Activated CD8-positive, alpha-beta memory T cell treated with anti-CD3 and anti-CD28 coated beads for 1 hour (primary cell): Measurements from ENCODE around the gene WWOX.
A peak's percentile ranks its signal among the peaks of the same experiment; 100 is the strongest.

Source experiments
- DNase-seq, 2 donors: peaks; one replicate each; pipeline ENCODE4 v3.0.0-alpha.2; 2020; ENCODE audit warnings: low read depth in 1 of 2; ENCODE audit errors: extremely low read depth in 1 of 2

WWOX gene

DNA sequence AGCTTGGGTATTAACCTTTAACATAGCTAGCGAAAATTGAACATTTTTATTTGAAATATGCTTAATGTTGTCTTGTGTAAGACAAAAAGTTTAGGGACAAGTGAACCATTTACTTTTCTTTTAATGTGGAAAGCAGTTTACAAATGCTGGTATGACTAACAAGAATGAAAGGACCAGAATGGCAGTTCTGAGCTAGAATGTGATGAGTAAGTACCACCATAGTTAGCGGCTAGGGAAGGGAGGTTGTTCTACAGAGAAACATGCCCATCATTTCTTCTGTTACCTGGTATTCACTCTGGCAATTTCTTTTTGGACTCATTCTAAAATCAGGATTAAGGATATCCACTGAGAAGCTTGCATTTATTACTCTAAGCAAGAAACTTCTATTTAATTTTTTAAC lies 121.1 kb downstream of the WWOX start:
- no peak for DNase-seq

DNA sequence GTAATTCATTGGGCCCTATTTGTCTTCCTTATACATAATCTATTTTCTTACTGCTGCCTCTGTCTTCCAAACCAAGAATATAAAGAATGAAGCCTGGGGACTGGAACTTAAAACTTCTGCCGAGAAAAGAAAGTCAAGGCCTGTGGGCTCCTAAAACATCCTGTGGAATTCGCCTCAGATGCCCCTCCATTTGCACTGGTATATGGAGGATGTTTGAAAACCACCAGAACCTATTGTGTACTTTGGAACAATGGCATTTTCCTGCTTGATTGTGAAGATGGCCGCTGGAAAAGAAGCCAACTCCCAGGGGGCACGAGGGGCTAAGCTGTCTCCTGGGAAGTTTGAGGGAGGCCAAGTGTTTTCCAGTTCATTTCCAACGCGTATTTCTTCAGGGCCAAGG lies 122.4 kb downstream of the WWOX start:
- no peak for DNase-seq

DNA sequence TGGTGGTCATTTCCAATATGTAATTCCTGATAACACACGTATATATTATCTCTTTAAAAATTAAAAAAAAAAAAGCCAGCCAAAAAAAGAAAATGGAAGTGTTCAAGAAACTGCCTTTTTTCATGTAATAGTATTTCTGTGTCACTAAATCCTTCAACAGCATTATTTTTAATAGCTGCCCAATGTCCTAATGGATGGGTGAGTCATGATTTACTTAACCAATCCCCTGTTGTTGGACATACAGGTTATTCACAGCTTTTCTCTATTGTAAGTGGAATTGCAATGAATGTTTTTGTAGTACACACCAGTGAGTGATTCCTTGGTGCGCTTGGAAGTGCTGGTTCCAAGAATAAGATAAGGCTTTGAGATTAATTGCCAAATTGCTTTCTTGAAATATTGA lies 124.9 kb downstream of the WWOX start:
- no peak for DNase-seq

DNA sequence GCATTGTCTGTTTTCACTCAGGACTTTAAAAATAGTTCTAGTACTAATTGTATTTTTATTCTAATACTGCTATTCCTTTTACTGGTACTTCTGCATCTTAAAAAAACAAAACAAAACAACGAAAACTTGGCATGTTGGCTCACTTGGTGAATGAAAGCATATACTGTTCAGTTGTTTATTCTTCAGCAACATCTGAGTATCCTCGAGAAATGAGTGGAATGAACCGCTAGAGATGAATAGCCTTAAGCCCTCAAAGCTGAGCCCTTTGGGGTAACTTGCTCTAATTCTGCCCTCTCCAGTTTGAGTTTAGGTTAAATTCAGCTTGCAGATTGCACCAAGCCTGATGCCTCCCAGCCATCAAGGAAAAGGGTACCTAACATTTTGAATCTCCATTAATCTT lies 126.5 kb downstream of the WWOX start:
- DNase-seq = no peak

DNA sequence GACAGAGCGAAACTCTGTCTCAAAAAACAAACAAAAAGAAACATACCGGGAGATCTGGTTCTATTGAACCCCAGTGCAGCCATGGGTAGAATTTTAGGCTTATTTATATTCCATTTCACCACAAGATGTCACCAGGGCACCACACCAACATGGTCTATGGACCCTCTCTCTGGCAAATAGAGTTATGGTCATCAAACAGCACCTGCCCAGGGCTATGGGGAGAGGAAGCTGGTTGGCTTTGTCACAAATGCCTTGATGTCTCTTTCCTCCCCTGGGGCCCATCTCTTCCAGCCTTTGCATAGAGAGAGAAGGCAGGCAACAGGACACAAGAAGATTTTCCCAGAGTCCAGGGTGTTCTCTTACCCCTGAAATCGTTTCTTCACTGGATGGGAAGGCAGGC lies 128.4 kb downstream of the WWOX start:
- no peak for DNase-seq

DNA sequence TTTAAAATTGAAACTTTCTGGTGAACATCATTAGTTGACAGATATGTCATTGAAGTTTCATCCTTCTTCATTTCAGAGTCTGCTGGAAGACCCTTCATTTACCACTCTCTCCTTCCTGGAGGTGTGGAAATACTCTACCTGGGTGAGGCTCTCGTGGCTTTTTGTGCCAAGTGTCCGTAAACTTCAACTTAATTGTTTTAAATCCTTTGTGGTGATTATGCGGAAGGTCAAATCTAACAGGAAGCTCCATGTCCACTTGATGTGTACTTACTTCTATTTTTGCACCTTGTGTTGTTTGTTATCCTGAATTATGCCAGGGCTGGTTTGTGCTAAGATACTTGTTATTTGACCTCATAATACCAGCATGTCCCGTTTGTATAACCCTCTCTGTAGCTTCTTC lies 129.2 kb downstream of the WWOX start:
- DNase-seq = no peak

DNA sequence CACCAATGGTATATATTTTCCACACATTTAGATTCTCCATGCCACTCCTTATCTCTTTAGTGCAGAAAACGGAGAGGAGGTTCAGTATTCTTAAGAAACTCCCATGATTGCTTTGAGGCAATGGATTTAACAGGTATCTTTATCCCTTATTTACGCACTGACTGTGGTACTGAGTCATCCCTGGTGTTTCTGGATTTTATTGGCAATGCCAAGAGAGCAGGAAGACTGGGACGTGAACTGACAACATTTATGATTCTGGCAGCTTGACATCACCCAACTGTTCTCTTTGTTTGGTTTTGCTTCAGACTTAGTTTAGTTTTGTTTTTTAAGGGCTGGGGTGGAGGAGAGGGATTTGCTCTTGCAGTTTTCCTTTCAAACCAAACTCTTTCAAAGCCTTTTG lies 131.4 kb downstream of the WWOX start:
- no peak for DNase-seq

DNA sequence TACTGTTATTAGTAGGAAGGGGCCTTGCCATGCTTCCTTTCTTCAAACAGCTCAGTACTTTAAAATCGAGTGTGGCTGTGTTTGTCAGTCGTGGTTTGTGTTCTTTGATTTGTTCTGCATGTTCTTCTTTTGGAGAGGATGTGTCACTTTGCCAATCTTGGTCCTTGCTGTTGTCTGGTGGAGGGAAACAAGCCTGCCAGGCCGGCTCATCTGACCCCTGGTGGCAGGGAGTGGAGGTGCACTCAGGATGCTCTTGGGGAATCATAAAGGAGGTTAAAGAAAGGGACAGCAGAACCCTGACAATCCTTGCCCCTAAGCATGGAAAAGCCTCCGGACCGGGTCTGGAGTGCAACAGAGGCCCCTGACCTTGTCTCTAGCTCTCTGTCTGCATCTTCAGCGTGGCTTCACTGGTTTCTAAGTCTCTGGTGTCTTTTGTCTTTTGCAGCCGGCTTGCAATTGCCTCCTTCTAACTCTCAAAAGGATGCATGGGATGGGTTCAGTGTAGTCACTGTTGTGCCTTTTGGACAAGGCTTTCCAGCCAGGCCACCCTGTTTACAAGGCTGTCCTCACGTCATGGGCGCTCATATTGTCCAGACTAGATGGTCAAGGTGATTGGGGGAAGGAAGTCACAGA lies 135.8 kb downstream of the WWOX start:
- peak; percentile 3 to 29 for DNase-seq

DNA sequence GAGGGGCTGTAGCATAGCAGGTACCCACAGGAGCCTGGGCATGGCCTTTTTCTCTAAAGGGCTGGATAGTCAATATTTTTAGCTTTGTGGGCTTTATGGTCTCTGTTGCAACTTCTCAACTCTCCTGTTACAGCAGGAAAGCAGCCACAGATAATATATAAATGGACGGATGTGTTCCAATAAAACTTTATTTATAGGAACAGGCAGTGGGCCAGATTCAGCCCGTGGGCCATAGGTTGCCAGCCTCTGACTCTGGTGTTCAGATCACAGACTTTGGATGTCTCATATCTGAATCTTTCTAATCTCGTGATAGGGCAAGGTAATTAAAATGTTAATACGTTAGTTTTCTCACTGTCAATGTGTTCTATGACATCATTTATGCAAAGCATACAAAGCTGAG lies 136.4 kb downstream of the WWOX start:
- DNase-seq = no peak

DNA sequence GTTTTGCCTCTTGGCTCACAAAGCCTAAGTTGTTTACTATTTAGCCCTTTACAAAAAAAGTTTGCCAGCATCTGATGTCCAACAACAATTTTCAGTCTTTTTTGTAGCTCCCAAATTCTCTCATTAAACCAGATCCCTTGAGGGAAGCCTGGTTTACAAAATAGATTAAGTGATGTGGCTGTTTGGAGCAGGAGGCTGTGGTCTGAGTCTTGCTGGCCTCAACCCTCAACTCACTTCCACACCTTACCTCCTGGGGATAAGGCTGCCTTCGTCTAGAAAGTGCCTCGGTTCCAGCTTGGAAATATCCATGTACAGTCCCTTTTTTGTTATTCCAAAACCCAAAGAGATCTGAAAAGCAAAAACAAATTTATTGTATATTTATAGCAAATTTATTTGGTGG lies 138.4 kb downstream of the WWOX start:
- no peak for DNase-seq

DNA sequence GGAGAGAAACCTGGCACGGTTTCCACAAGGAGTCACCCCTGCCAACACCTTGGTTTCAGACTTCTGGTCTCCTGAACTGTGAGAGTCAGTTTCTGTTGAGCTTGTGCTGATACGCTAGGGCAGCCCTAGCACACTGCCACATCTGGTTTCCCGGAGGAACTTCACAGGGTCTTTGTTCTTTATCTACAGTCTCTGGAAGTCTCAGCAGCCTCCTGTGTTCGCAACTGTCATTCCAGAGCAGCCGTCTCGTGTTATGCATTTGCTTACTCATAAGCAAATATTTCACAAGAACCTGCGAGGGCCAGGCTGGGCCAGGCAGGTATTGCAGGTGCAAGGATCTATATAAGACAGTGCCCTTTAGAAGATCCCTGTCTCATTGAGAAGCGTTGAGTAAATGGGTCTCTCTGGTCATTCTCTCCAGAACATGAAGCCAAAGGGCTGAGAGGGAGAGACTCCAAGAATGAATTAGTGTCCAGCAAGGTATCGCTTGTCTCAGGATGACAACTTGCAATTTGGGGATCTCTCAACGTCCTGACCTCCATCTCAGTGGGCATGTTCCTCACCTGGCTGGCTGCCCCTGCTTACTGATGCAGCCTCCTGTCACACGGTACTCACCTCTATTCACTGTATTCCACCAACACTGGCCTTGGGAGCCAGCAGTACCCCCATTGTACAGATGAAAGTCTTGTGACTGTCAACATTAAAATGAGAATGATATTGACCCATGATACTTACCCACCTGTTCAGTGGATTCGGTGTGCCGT lies 141.2 kb downstream of the WWOX start:
- DNase-seq = no peak

DNA sequence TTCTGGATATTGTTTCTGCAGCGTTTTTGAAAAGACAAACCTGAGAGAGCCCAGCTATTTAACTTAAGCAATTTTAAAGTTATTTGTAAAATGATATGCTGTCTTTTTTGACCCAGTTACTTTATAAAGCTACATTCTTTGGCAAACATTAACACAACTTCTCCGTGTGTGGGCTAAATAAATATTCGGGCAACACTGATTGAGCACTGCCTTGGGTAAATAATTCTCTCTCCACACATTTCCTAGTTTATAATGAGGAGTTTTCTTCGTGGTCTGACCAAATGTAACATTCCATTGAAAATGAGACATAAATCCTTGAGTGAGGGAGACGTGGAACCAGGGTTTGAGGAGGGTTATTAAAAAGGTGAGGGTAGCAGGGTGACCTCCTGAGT lies 142.8 kb downstream of the WWOX start:
- DNase-seq = no peak

DNA sequence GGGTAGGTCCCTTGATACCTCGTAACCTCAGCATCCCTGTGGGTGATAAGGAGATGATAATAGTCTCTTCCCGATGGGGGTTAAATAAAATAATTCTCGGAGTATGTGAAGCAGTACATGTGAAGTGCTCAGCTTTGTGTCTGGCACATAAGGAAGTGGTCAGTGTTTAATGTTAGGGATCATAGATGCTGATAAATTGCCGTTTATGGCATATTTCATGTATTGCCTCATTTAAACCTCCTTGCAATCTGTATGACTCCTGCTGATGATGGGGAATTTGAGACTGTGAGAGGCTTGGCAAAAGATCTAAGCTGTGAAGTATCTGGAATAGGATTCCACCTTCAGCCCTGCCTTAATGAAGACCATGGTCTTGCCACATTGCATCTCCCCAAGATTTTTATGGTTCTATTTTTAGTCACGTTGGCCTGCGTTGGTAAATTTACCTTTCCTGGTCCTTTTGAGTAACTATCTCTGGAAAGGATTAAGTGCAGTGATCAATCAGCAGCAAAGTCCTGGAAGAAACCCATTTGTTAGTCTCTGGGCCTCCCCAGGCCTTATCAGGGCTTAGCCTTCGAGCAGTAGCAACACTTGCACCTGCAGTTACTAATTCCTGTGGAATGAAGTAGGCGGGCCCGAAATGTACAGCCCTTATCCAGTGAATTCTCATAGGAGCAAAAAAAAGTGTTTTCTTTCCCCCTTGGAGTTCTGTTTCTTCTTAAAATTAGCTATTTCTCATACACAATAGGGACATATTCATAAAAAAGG lies 144.9 kb downstream of the WWOX start:
- no peak for DNase-seq

DNA sequence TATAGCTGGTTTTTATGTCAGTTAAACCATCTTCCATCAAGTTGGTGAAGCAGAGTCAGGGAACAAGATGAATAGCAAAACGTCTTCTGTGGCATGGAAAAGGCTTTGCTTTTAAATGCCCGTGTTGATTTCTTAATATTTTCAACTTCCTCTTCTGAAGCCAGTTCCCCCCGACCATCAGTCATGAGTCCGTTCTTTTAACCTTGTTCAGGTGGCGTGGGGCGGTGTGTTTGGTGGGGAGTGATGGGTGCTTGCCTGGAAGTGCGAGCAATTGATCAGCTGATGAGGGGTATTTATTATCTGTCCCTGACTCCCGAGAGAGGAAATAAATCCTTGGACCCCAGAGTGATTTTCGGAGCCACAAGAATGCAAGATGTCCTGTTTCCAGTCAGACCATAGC lies 147.1 kb downstream of the WWOX start:
- DNase-seq = no peak

DNA sequence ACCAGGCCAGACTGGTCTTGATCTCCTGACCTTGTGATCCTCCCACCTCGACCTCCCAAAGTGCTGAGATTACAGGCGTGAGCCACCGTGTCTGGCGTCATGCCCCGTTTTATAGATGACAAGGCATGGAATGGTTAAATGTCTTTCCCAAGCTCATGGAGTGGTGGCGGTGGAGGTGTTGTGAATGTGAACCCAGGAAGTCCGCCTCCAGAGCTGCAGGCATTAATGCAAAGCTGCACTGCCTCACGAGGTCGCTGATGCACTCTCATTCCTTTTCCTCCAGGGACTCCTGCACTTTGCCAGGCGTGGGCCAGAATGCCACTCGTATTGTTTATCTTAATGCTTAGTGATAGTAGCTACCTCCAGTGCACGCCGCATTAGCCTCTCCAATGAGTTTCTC lies 149.6 kb downstream of the WWOX start:
- DNase-seq = no peak

DNA sequence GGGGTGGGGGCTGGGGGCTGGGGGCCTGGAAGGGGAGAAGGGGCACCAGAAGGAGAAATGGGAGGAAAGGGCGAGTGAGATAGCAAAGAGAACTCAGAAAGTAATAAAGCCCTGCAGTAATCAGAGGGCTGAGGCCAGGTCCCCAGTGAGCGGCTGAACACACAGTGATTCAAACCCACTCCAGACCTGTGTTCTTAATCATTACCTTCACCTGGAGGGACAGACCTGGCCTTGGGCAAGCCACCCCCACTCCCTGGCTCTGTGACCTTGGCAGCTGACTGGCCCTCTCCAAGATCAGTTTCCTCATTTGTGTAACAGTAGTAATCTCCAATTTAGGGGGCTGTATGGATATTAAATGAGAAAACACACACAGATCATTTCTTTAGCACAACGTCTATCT lies 150.4 kb downstream of the WWOX start:
- DNase-seq = no peak

DNA sequence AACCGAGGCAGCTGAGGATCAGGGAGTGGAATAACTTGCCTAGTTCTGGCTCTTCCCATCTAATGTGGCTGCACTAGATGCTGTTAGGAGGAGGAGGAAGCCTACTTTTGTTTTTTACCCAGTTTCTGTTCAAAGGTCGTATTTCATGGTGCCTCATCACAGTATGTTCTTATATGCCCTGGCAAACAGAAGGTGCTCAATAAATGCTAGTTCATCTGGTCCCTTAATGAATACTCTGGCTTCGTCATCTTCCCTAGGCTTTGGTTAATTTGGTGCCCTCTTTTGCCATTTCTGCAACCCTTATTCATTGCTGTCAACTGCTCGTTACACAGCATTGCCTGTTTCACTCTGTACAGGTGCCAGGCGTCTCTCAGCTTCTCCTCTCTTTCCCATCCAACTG lies 151.7 kb downstream of the WWOX start:
- DNase-seq = no peak

DNA sequence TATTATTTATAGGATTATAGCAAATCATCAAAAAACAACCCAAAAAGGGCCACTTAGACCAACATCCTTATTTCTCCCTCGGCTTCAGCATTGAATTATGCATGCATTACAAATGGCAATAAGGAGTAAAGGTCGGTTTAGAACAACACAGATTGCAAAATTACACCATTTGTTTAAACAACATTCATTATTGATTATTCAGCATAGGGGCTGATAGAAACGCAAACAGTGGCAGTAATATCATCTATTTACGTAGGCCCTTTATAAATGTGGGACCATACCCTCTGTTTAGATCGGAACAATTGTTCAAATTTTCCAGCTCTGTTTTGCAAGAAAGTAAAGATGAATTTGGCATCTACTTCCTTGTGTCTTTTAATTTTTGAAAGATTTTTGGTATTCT lies 153.3 kb downstream of the WWOX start:
- no peak for DNase-seq

DNA sequence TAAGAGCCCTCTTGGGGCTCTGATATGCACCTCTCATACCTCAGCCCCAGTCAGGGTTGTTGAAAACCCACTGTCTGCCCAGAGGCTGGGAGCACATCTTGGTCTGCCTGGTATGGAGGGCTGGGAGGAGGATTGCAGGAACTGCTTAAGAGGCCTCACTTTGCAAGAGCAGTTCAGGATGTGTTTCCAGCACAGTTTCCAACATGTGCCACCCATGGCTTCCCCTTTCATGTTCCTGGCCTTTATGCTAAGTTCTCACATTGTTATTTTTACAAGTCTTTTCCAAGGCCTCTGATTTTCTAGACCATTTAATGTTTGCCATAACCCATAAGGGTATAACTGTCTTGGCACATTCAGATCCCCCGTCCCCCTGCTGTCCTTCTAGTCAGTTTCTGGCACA lies 155.4 kb downstream of the WWOX start:
- DNase-seq = no peak

DNA sequence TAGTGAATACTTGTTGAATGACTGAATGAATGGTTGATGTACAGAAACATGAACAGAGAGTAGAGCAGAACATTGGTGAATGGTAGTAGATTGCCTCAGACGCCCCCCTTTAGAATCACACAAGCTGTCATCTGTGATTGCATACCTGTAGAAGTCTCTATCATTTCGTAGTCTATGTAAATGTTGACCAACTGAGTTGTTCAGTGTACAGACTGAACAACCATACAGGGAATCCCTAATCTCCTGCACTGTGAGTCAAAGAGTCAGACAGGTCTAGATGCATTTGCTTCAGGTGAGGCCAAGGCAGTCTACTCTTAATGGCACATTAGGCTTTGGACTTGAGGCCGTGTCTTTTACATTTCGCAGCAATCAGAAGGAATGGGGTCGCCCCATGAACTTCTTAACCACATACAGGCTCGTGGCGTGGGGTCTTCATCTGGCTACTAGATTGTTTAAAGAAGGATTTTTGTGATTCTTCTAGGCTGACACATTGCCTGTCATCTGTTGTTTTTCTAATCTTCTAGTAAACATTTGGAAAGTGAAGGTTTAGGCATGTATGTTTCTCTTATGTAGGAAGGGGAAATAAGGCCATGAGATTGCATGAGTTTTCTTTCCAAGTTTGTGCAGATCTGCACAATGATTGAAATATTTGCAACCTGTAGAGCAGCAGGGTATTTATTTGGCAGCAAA lies 157.4 kb downstream of the WWOX start:
- no peak for DNase-seq

DNA sequence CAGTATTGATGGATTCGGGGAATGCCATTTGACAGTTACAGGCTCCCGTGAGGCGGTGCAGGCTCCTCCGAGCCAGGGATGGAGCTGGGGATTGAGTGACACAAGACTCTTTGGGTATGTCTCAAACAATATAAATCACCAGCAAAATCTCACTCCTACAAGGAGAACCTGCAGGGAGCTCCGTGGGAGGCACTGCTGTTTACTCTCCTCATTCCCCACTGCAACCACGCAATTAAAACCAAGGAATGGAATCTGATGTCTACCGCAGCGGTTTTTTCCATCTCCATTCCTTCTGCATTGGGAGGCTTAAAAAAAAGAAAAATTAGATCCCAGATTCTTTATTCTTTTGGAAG lies 157.9 kb downstream of the WWOX start:
- DNase-seq = no peak
